Endometrial microvascular endothelial cells (primary cell): ENCODE measurements around the gene EXOC5. TPM values are rescaled to one million over a fixed set of nuclear protein-coding genes. Genes with fewer than 3 reads are reported as not detected.

Source experiments
- in situ Hi-C: cut with HindIII; loops from 2 replicates; pipeline ENCODE4 v1.10.0; 2017; ENCODE audit warnings: low sequenced_read_pairs, low pct_unique_long_range_greater_than_20kb; ENCODE audit errors: inconsistent ontology term
- total RNA-seq: library from RNA; depleted of rRNA; stranded (reverse); fragments of >200 nt; gene quantifications from one replicate; pipeline ENCODE4 v1.2.3, GENCODE V29; 2015; ENCODE audit errors: inconsistent ontology term

Gene EXOC5
- total RNA-seq, 1 donor from 2014 or later, result 73.5 TPM

- in situ Hi-C loops, result no loop called here
Measured at GRCh38 chr14:57174466-57174865, 94.2 kb downstream of the EXOC5 start.

GRCh38 chr14:57171903-57172302 lies 96.8 kb downstream of the EXOC5 start:
- in situ Hi-C loops, result no loop called here

- in situ Hi-C loops, result no loop called here
Measured at GRCh38 chr14:57171363-57171762, 97.3 kb downstream of the EXOC5 start.

- in situ Hi-C loops, result no loop called here
Measured at GRCh38 chr14:57169901-57170300, 98.8 kb downstream of the EXOC5 start.

GRCh38 chr14:57168138-57168679 lies 100.5 kb downstream of the EXOC5 start:
- in situ Hi-C loops, result no loop called here

- in situ Hi-C loops, result no loop called here
Measured at GRCh38 chr14:57161583-57162234, 107.0 kb downstream of the EXOC5 start.

GRCh38 chr14:57160333-57160732 lies 108.4 kb downstream of the EXOC5 start:
- in situ Hi-C loops, result no loop called here

- in situ Hi-C loops, result no loop called here
Measured at GRCh38 chr14:57153286-57153685, 115.4 kb downstream of the EXOC5 start.

Other genes starting within 250 kb of the EXOC5 start
- 26.8 TPM for gene AP5M1, start 66 bp upstream of the EXOC5 start, total RNA-seq
- gene NAA30, start 121.7 kb upstream of the EXOC5 start, total RNA-seq, result 17.4 TPM
- gene CCDC198, start 225.0 kb upstream of the EXOC5 start, total RNA-seq, result not detected